DMS153 (cell line): Measurements from ENCODE around the gene ATG13.

Experiments
- DNase-seq: peaks from one replicate; lab custom pipeline; 2025; lab: John Stamatoyannopoulos, UW

ATG13 gene

GRCh38 chr11:46607516-46607915, 9.8 kb upstream of the ATG13 start:
- DNase-seq: no peak

GRCh38 chr11:46609386-46609785, 8.0 kb upstream of the ATG13 start:
- DNase-seq: no peak

- DNase-seq: no peak
Measured at GRCh38 chr11:46611526-46612304, 5.6 kb upstream of the ATG13 start.

- DNase-seq: no peak
Measured at GRCh38 chr11:46612326-46612725, 5.0 kb upstream of the ATG13 start.

- no peak for DNase-seq
Measured at GRCh38 chr11:46615756-46616155, 1.6 kb upstream of the ATG13 start.

GRCh38 chr11:46616551-46617133, 711 bp upstream of the ATG13 start:
- DNase-seq: no peak

GRCh38 chr11:46617972-46618314, 590 bp downstream of the ATG13 start:
- no peak for DNase-seq

- DNase-seq: no peak
Measured at GRCh38 chr11:46618837-46619236, 1.5 kb downstream of the ATG13 start.

- no peak for DNase-seq
Measured at GRCh38 chr11:46625406-46625805, 8.1 kb downstream of the ATG13 start.

GRCh38 chr11:46628961-46629360, 11.6 kb downstream of the ATG13 start:
- no peak for DNase-seq

- DNase-seq: no peak
Measured at GRCh38 chr11:46630237-46630636, 12.9 kb downstream of the ATG13 start.

GRCh38 chr11:46631676-46632075, 14.3 kb downstream of the ATG13 start:
- no peak for DNase-seq

GRCh38 chr11:46632502-46632901, 15.1 kb downstream of the ATG13 start:
- DNase-seq: no peak

GRCh38 chr11:46633291-46634217, 16.2 kb downstream of the ATG13 start:
- no peak for DNase-seq

- DNase-seq: no peak
Measured at GRCh38 chr11:46635557-46636139, 18.3 kb downstream of the ATG13 start.

- DNase-seq: no peak
Measured at GRCh38 chr11:46637546-46637945, 20.2 kb downstream of the ATG13 start.

GRCh38 chr11:46639197-46639839, 22.0 kb downstream of the ATG13 start:
- no peak for DNase-seq

- DNase-seq: no peak
Measured at GRCh38 chr11:46640036-46640788, 22.9 kb downstream of the ATG13 start.

- DNase-seq: no peak
Measured at GRCh38 chr11:46641639-46642038, 24.3 kb downstream of the ATG13 start.

GRCh38 chr11:46642627-46643335, 25.4 kb downstream of the ATG13 start:
- no peak for DNase-seq

- no peak for DNase-seq
Measured at GRCh38 chr11:46643531-46643930, 26.2 kb downstream of the ATG13 start.
